HG03457 (cell line): Measurements from ENCODE around the gene TAAR2.
"Not testable (repeated sequence)": the region's sequence is repeated elsewhere in the genome, so short reads cannot be mapped to it uniquely, and the experiment has no call there.

ENCODE experiments used
- ATAC-seq: cut with Tn5 transposase; IDR thresholded peaks from one replicate; pipeline ENCODE4 v1.9.1; 2021; ENCODE audit warnings: moderate number of reproducible peaks; ENCODE audit not compliant: unreplicated experiment

TAAR2 gene

GRCh38 chr6:132624175-132624574, at the start of gene TAAR2:
Gene TAAR2 (minus strand): TSS chr6:132624275. CDS start chr6:132624275, 0 bp downstream.
- no peak for ATAC-seq

GRCh38 chr6:132673376-132674094, 49.5 kb upstream of the TAAR2 start:
- ATAC-seq, result no peak

DNA sequence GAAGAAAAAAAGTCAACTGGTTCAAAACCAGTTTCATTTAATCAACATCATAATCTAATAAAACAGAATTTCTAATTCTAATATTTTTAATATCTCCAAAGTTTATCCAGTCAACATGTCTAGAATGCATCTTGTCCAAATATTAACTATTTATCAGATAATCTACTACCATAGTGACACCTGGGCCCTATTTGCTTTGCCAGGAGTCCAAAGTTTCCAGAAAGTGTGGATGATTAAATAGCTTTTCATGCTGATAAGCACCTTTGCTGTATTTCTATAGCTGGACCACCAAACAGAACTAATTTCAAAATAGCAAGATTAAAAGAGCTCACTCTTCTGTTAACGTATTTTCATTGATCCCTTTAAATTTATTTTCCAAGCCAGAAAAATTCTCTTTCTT, 47.2 kb upstream of the TAAR2 start:
- no peak for ATAC-seq

DNA sequence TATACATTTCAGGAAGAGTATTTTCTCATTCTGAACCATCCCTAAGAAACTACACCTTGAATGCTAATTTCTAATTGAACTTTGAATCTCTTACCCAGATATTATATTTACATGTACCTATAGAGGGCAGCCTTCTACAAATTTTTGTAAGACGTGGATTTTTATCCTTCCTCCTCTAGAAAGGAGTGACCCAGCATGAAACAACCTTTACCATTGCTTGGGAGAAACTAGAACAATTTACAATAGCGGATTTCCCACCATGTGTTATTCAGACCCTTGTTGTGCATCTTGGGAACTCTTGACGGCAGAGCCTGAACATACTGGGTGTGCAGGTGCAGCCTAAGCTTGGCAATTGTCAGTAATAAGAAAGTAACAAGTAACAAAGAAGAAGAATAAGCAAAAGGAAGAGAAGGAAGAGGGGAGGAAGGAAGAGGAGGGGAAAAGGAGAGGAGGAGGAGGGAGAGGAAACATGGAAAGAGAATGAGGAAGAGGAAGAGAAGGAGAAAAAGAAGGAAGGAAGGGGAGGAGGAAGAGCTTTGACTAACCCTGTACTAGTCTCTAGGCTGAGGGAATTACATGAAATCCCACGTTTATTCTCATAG, 45.7 kb upstream of the TAAR2 start:
- ATAC-seq, result no peak

GRCh38 chr6:132666118-132666517, 42.0 kb upstream of the TAAR2 start:
- ATAC-seq, result no peak

- ATAC-seq, result no peak
Observed at GRCh38 chr6:132664309-132665034, 40.4 kb upstream of the TAAR2 start.

DNA sequence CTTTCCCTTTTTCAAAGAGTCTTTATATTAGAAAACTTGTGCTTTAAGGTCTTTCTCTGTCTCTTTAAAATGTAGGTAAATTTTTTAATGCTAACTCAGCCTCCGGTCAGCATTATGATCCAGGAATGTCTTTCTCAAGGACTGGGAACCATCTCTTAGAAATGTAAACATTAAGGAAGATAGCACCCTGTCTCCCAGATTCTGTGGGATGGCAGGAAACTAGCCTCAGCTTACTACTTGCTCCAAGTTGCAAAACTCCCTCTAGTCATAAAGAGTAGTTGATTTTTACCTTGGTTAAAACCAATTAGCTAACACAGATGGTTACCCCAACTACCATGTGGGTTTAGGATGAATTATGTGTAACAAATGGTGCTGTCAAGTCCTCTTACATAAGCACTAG, 39.6 kb upstream of the TAAR2 start:
- no peak for ATAC-seq

DNA sequence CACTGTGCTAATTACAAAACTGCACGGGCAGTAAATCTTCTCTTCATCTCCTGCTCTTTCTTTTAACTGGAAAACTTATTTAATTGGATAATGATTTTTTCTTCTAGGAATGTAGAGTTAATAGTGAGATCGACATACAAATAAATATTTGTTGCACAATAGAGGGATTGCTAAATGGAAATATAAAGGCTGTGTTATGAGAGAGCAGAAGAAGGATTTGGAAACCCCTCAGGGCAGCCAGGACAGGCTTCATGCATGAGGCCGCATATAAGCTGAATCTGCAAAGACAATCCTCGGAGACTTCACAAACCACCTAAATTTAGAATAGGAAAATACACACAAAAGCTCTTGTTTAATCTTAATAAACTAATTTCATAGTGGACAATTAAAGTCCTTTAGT, 37.8 kb upstream of the TAAR2 start:
- ATAC-seq, result no peak

- no peak for ATAC-seq
Observed at GRCh38 chr6:132659082-132659481, 35.0 kb upstream of the TAAR2 start, which contains the start of gene TAAR1. Gene TAAR1 (minus strand): TSS chr6:132659182. CDS start chr6:132646003, 13,179 bp downstream.

DNA sequence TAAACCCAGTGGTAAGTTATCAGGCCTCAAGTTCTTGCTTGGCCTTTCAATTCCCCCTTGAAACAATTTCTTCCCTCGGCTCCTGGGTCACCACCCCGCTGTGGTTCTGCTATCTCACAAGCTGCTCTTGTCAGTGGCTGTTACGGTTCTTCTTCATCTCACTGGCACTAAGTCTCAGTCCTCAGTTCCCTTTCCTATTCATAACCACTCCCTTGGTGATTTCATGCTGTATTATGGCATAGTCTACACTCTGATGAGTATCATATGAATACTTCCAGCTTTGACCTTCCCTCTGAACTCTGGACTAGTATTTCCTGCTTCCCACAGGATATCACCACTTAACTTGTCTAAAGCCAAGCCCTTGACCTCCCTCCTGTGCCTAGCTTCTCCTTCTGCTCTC, 27.0 kb upstream of the TAAR2 start:
- no peak for ATAC-seq

DNA sequence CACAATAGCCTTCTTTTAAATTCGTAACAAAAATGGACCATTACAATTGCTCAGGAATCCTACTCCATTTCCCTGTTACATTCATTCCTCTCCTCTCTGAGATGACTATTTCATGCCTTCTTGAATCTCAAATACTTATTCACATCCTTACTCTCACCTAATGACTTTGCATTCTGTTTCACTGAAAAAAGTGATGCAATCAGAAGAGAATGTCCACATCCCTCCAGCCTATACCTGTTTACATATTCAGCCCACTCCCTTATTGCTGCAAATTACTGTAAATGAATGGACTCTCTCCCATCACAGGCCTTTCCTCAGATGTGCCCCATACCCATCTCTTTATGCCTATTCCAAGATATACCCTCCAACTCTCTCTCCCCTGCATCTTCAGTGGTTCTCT, 26.4 kb upstream of the TAAR2 start:
- no peak for ATAC-seq

DNA sequence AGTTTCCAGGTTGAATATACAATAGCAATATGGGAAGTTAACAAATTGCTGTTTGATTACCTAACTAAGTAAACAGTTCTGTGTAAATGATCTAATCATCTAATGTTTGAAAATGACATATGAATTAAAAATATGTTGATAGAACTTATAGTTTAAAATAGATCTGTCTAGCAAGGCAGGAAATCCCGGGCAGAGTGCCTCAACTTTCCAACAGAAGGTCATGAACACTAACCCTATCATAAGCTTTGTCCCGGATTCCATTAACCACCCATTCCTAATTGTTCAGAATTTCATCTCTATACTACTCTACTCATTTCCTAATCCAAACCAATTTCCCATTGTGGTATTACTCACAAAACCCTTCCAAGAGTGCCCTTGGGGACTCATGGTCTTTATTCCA, 24.8 kb upstream of the TAAR2 start:
- ATAC-seq, result no peak

GRCh38 chr6:132648356-132648755, 24.3 kb upstream of the TAAR2 start:
- ATAC-seq, result no peak

- no peak for ATAC-seq
Observed at GRCh38 chr6:132643547-132643946, 19.5 kb upstream of the TAAR2 start.

- ATAC-seq, result not testable (repeated sequence)
Observed at GRCh38 chr6:132637135-132637534, 13.1 kb upstream of the TAAR2 start.

GRCh38 chr6:132635906-132636305, 11.8 kb upstream of the TAAR2 start:
- not testable (repeated sequence) for ATAC-seq

- ATAC-seq, result not testable (repeated sequence)
Observed at GRCh38 chr6:132635288-132635687, 11.2 kb upstream of the TAAR2 start.

GRCh38 chr6:132634796-132635195, 10.7 kb upstream of the TAAR2 start:
- no peak for ATAC-seq

GRCh38 chr6:132633362-132633761, 9.3 kb upstream of the TAAR2 start:
- ATAC-seq, result no peak

DNA sequence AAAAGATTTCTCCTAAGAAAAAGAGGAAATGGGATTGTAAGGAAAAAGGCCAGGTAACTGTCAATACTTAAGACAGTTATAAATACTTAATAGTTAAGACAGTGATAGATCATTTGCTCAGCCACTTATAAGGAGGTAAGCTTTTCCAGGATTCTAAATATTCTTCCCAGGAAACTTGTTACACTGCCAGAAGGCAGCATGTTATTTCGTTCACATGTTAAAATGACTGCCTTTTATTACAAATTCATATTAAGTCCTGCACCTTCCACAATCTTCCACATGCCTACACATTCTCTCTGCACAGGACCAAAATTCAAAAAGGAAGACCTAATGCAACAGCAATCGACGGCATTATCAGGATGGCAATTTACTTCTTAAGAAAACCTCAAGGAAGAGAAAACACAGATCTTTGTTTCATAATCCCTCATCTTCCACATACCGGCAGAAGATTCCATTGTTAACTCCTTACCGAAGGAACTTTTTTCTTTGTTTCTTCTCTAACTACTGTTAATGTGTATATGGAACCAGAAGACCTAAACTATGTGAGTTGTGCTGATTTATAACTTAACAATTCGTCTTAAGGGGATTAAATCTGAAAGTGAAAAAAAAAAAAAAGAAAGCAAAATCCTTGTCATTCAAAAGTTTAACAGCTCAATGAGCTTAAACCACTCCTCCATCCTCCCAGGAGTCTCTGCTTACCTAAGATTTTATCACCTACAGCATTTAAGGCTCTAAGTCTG, 799 bp downstream of the TAAR2 start:
- ATAC-seq, result no peak

GRCh38 chr6:132616677-132617076, 7.4 kb downstream of the TAAR2 start:
- ATAC-seq, result no peak
